Measurements from ENCODE around the gene ADCY5. TPM values are rescaled to one million over a fixed set of nuclear protein-coding genes. Genes with fewer than 3 reads are reported as not detected.

Gene ADCY5
- total and polyA plus RNA-seq, 2 experiments from 2014 or later: 3.1 to 4.7 TPM

DNA sequence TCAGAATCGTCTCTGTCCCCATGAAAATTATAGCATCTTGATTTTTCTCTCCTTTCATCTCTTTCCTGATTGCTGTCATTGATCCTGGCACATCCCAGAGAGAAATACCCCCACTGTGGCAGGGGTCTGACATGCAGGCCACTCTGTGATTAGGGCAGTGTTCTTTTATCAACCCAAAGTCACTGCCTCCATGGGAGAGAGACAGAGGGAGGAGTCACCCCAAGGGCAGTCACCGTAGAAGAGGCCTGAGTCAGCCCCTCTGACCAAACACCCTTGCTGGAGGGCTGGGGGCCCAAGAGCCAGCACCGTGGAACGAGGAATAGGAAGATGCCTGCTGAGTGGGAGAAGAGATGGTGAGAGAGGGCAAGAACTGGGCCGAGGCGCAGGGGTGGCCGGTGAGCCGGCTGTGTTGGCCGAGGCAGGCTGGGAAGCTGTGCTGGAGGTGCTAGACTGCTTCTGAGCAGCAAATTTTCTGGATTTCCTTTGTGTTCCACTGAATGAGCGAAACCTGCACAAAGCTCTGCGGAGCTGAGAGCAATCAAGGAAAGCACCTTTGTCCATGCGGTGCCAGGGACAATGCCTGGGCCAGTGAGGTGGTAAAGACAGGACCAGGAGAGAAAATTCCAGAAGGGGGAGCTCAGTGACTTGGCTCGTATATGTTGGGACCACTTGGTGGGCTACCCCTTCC is 103.8 kb downstream of the ADCY5 start:
- H3K9me3 ChIP-seq (ENCODE audit: low read depth): no peaks in the 10 kb centered on the region
- H4K20me1 ChIP-seq (ENCODE audit: insufficient read depth, poor library complexity, severe bottlenecking): no peaks in the 10 kb centered on the region
- H3K4me3 ChIP-seq: no peak overlapping the region
- no peak overlapping the region for H3K4me2 ChIP-seq
- no peak for DNase-seq (ENCODE audit: low spot score)
- no peaks in the 10 kb centered on the region for H3K36me3 ChIP-seq (replicated peaks; ENCODE audit: insufficient read depth, low read depth)
- TF ChIP-seq EZH2phosphoT487 (IDR thresholded peaks at IDR 0.05; ENCODE audit: low read depth, severe bottlenecking, unreplicated experiment): no peak
- no peak for TF ChIP-seq EZH2 (IDR thresholded peaks at IDR 0.05; ENCODE audit: borderline replicate concordance)
- peak; percentile 11 for TF ChIP-seq CTCF (IDR thresholded peaks at IDR 0.05; ENCODE audit: poor library complexity)
- no peak overlapping the region for H2AFZ ChIP-seq
- 76% methylated on average over 13 of the region's 13 CpGs for WGBS (ENCODE audit: low lambda C conversion rate, missing lambda C conversion rate)
- H3K27me3 ChIP-seq: no peaks in the 10 kb centered on the region
- H3K9me2 ChIP-seq (replicated peaks; ENCODE audit: insufficient read depth): no peaks in the 10 kb centered on the region
- no peaks in the 10 kb centered on the region for H3K79me2 ChIP-seq
- no peaks in the 10 kb centered on the region for H3K4me1 ChIP-seq (ENCODE audit: insufficient read depth)
- no peak overlapping the region for H3K27ac ChIP-seq

- Histone ChIP-seq H3K4me2 (no peak overlapping the region), H2AFZ (no peak overlapping the region), H4K20me1 (ENCODE audit: insufficient read depth, poor library complexity, severe bottlenecking) (no peaks in the 10 kb centered on the region), H3K36me3 (replicated peaks; ENCODE audit: insufficient read depth, low read depth) (no peaks in the 10 kb centered on the region), H3K4me3 (no peak overlapping the region), H3K27ac (no peak overlapping the region), H3K79me2 (no peaks in the 10 kb centered on the region), H3K4me1 (ENCODE audit: insufficient read depth) (no peaks in the 10 kb centered on the region), H3K9me2 (replicated peaks; ENCODE audit: insufficient read depth) (no peaks in the 10 kb centered on the region), H3K9me3 (ENCODE audit: low read depth) (no peaks in the 10 kb centered on the region), H3K27me3 (no peaks in the 10 kb centered on the region)
- no peak for TF ChIP-seq CTCF (IDR thresholded peaks at IDR 0.05; ENCODE audit: poor library complexity)
- TF ChIP-seq EZH2 (IDR thresholded peaks at IDR 0.05; ENCODE audit: borderline replicate concordance): no peak
- no peak for TF ChIP-seq EZH2phosphoT487 (IDR thresholded peaks at IDR 0.05; ENCODE audit: low read depth, severe bottlenecking, unreplicated experiment)
- 79% methylated on average over 6 of the region's 6 CpGs for WGBS (ENCODE audit: low lambda C conversion rate, missing lambda C conversion rate)
- DNase-seq (ENCODE audit: low spot score): no peak
Observed at GRCh38 chr3:123344175-123344906, 104.5 kb downstream of the ADCY5 start.

- DNase-seq (ENCODE audit: low spot score): no peak
- Histone ChIP-seq H3K9me3 (ENCODE audit: low read depth) (no peaks in the 10 kb centered on the region), H3K36me3 (replicated peaks; ENCODE audit: insufficient read depth, low read depth) (no peaks in the 10 kb centered on the region), H3K4me3 (no peak overlapping the region), H3K27me3 (no peaks in the 10 kb centered on the region), H3K79me2 (no peaks in the 10 kb centered on the region), H3K4me1 (ENCODE audit: insufficient read depth) (no peaks in the 10 kb centered on the region), H2AFZ (no peak overlapping the region), H3K9me2 (replicated peaks; ENCODE audit: insufficient read depth) (no peaks in the 10 kb centered on the region), H4K20me1 (ENCODE audit: insufficient read depth, poor library complexity, severe bottlenecking) (no peaks in the 10 kb centered on the region), H3K27ac (no peak overlapping the region), H3K4me2 (no peak overlapping the region)
- 84% methylated on average over 15 of the region's 15 CpGs for WGBS (ENCODE audit: low lambda C conversion rate, missing lambda C conversion rate)
- TF ChIP-seq CTCF (IDR thresholded peaks at IDR 0.05; ENCODE audit: poor library complexity) (no peak), EZH2phosphoT487 (IDR thresholded peaks at IDR 0.05; ENCODE audit: low read depth, severe bottlenecking, unreplicated experiment) (no peak), EZH2 (IDR thresholded peaks at IDR 0.05; ENCODE audit: borderline replicate concordance) (no peak)
Observed at GRCh38 chr3:123343296-123344174, 105.4 kb downstream of the ADCY5 start.
